NCI-H774 (cell line): Measurements from ENCODE around the gene LIFR.
"Not testable (repeated sequence)": the region's sequence is repeated elsewhere in the genome, so short reads cannot be mapped to it uniquely, and the experiment has no call there.

Source experiments
- DNase-seq: peaks from one replicate; lab custom pipeline; 2025; lab: John Stamatoyannopoulos, UW

Gene LIFR

DNA sequence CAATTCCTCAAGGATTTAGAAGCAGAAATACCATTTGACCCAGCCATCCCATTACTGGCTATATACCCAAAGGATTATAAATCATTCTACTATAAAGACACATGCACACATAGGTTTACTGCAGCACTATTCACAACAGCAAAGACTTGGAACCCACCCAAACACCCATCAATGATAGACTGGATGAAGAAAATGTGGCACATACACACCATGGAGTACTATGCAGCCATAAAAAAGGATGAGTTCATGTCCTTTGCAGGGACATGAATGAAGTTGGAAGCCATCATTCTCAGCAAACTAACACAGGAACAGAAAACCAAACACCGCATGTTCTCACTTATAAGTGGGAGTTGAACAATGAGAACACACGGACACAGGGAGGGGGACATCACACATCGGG lies 39.8 kb downstream of the LIFR start:
- DNase-seq = not testable (repeated sequence)

DNA sequence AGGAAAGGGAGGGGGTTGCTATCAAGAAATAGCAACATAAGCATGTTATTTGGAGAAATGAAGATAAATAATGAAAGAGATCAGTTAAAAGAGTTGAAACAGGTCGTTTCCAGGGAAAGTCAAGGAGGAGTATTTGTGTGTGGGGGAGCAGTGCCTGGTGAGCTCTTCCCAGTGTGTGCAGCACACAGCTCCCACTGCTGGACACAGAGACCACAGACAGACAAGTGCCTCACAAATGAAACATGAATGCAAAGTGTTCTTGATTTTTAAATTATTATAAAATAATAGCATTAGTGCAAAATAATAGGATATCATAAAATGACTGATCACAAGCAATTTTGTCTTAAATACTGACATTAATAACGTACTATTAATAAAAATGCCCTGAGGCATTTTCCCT lies 40.8 kb downstream of the LIFR start:
- peak; percentile 35 for DNase-seq

DNA sequence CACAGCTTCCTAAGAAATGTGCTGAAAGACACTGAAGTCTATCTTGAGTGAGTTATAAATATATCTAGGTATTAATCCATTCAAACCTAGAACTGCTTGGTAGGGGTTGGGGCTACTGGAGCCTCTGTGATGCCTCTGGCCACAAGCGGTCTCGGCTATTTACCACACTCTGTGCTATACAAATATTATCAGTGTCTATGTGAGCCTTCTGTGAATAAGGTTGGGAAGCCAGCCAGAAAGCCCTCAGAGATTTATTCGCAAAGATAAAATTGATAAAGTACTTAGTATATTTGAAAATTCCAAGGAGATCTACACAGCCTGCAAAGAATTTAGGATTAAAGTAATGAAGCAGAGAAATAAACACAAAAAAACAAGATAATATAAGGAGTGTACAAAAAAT lies 41.4 kb downstream of the LIFR start:
- DNase-seq = peak; percentile 19

DNA sequence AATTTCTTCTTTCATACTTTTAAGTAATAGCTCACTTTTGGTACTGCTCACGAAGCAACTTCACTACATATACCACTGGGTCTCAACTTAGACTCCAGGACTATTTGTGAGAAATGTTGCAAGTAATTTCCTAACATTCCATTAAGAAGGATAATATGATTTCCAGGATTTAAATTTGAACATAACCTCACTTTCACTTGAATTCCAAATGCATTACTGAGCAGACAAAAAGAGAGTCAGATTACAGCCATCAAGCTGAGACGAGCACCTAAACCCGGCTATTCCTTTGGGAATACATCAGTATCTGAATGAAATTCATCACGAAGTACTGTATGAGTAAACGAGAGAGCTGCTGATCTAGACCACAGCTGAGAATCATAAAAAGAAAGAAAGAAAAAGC lies 47.3 kb downstream of the LIFR start:
- DNase-seq = no peak

- DNase-seq = no peak
Observed at GRCh38 chr5:38506302-38506701, 50.1 kb downstream of the LIFR start.

DNA sequence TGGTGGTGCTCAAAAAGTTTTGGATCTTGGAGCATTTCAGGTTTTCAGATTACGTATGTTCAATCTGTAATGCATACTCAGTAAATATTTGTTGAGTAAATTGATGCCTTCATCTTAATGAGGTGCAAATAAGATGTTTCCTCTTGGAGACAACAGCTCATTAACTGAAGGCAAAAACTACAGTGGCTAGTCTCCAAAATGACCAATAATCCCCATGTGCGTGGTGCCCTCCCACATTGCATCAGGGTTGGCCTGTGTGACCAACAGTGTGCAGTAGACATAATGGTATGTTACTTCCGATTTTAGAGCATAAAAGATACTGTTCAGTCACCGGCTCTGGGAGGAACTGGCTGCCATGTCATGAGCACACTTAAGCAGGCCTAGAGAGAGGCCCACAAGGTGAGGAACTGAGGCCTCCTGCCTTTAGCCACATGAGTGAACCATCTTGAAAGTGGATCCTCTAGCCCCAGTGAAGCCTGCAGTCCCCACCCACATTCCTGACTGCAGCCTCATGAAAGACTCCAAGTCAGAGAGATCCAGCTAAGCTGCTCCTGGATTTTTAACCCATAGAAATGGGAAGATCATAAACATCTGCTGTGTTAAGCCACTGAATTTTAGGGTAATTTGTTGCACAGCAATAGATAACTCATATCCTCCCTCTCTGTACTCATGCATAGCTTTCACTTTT lies 55.7 kb downstream of the LIFR start:
- no peak for DNase-seq

DNA sequence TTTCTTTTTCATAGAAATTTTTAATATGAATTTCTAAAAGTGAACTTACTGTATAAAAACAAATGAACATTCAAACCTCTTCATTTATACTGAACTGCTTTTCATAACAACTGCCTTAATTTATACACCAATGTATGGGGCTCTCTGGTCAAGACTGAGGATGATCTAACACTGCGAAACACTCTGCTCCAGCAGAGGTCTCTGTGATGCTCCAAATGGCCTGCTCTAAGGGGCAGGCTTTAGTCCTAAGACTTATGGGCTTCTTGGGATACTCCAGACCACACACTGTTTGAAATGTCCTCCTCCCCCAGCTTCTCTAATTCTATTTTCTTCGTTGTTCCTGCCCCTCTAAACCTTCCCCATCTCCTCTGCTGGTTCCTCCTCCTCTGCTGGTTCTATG lies 58.5 kb downstream of the LIFR start:
- no peak for DNase-seq

DNA sequence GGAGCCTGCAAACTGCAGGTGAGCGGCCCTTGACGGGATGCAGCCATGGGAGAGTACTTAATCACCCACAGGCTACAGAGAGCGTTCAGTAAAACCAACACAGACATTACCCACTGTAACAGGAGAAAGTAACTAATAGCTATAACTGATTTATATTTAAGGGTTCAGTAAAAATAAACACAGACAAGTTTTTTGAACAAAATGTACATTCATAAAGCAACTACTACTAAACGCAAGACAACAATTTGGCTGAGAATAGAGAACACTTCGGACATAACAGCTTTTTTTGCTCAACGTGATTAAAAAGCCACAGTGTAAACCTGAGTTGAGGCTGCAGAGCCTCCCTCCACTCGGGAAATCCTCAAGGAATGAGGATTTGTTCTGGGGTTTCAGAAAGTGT lies 61.7 kb downstream of the LIFR start:
- no peak for DNase-seq

GRCh38 chr5:38494175-38494574 lies 62.3 kb downstream of the LIFR start:
- DNase-seq = no peak

GRCh38 chr5:38483805-38484398 lies 72.5 kb downstream of the LIFR start:
- no peak for DNase-seq

GRCh38 chr5:38479315-38479904 lies 77.0 kb downstream of the LIFR start:
- DNase-seq = no peak

DNA sequence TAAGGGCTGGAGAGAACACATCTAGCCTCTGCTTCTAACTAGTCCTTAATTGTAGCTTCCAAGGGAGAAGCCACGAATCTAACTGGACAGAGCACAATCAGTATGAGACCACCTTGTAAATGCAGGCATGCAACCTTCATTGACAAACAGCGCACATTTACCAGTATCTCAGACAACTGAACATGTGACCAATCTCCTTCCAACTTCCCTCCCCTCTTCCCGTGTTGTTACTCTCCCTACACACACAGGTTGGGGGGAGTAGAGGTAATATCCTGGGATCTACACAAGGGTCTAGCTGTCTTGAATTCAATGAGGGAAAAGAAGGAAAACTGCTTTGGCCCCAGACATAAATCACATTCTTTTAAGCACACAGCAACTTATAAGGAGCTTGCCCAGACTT lies 77.6 kb downstream of the LIFR start:
- no peak for DNase-seq

DNA sequence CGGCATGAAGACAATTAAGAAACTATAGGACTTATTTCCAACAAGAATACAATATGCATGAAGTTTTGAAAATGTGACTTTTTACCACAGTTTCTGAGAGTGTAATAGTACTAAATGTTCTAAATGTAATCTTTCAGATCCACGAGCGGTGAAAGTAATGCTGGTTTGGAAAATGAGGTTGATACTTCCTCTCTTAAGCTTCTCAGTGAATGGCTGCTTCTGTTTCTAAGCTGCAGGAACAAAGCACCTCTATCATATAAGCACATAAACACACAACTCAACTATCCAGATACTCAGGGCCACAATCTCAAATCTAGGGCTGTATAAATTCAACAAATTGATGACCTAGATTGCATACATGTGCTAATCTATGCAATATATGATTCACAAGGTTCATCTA lies 78.3 kb downstream of the LIFR start:
- no peak for DNase-seq

DNA sequence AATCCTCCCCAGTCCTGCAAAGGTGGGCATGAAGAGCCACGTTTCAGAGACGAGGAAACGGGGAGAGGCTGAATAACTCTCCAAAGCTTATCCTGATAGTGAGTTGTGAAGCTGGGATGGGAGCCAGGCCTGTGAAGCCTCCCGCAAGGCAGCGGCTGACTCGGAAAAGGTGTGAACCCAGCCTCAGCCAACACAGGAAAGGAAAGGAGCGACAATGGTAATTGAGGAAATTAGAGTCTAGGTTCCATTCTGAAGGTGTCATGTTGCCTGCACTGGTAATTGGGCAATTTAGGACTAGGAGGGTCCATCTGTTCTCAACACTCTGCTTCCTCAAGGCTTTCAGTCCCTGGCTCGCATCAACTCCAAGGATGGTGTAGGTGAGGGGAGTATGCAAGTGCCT lies 83.4 kb downstream of the LIFR start:
- DNase-seq = no peak

GRCh38 chr5:38472541-38472940 lies 83.9 kb downstream of the LIFR start:
- no peak for DNase-seq

- DNase-seq = no peak
Observed at GRCh38 chr5:38471709-38472108, 84.7 kb downstream of the LIFR start.

DNA sequence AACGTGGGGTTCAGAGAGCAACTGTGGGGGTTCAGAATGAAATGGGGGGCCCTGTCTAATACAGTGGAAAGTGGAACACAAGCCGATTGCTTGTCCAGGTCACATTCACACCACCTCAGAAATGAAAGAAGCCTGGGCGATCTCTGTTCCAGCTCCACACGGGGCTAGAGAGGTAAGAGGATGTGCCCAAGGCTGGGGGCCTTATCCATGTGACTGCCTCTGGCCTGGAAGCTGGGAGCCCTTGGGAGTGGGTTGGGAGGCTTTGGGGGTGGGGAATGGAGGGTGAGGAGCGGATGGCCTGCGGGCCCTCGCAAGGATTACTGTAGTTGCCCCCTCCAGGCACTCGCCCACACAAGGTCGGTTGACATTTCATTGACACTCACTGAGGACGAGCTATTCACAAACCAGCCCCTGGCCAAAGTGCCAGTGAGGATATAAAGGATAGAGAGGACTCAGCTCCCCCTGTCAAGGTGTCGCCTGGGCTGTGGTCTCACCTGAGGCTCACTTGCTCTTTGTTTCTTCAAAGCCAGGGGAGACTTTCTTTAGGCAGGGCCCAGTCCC lies 86.7 kb downstream of the LIFR start:
- DNase-seq = no peak

DNA sequence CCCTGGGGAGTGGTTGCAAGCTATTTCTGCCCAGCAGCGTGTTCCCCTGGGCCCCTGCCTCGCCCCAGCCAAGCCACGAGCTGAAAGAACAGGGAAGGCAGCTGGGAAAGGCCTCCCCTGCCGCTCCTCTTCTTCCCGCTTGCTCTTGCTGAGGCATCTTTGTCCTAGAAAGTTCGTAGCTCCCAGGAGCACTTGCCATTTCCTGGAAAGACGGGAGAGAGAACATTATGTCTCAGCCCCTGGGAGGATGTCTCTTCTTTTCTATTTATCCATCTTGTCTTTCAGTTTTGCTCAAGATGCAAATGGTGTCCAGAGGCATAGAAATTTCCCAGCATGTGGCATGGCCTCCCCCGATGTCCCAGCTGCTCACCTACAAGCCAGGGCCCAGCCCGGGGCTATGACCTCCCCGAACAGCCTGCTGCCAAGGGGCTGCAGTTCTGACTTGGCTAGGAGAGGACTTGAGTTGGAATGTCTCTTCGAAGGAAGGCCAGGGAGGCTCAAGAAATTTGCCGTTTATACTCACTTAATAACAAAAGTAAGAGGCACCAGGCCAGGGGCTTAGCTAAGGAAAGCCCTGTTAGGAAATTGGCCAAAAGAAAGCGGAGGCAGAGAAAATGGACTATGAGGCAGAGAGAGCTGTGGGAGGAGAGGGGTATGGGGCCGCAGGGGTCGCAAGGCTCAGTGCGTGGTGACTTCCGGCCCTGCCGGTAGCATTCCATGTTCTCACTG lies 87.3 kb downstream of the LIFR start:
- no peak for DNase-seq

- DNase-seq = no peak
Observed at GRCh38 chr5:38468202-38468673, 88.2 kb downstream of the LIFR start.

DNA sequence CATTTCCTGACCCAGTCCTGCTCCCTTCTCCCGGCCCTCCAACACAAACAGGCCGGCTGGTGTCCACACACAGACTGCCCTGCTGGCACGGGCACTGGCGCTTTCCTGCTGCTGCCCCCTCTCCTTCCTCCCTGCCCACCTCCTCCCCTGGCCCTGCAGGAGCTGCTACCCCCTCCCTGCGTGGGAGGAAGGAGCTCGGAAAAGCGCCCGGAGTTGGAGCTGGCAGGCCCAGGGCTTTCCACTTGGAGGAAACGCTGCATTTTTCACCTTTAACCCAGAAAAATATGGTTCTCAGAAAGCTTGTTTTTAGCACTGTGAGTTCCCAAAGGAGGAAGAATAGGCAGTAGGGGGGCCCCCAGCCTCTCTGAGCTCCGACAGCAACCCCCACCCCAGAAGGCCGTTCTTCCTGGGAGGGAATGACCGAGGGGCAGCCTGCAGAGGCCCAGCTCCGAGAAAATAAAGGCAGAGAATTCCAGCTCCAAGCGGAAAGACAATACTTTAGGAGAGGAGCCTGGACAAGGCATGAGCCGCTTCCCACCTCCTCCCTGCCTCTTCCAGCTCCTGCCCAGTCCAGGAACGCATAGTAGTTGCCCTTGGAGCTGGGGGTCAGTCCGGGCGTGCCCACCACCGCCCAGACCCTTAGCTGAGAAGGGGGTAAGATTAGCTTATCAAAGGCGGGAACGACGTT lies 88.9 kb downstream of the LIFR start:
- DNase-seq = no peak

DNA sequence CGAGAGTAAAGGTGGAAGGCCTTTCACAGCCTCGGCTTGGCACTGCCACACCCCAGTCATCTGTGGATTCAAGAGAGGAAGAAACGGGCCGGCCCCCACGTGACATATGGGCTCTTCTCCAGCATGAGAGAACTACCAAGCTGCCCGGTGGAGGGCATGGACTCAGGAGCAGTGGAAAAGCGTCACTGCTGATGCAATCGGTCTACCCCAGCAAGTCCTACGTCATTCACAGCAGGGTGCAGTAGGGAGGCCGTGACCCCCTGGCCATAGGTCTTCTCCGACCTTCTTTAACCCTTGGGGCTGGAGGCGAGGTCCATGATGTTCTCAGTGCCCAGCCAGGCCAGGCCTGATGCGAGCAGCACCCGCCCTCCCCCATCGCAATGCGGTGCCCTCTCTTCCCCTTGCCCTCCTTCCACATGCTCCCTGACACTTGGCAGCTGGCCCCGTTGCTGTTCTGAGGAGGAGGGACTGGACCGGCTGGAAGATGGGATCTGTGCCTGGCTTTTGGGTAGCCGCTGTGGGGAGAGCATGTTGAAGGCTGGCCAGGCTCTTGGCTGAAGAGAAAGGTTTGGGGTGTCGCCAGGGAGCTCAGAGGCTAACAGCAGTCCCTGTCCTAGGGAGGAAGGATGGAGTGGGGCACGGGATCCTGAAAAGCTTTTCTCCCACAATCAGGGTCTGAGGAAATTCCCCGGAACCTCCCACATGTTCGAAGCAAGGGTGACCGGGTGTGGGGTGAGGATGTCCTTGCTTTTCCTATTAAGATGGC lies 89.8 kb downstream of the LIFR start:
- DNase-seq = no peak
